CD4-positive, alpha-beta T cell treated with Interferon gamma for 1 hour (primary cell): ENCODE measurements around the gene PRIMA1.
"Not testable (repeated sequence)": the region's sequence is repeated elsewhere in the genome, so short reads cannot be mapped to it uniquely, and the experiment has no call there.

Experiments
- DNase-seq: peaks from one replicate; pipeline ENCODE4 v3.0.0-alpha.2; 2020

The PRIMA1 gene

GRCh38 chr14:93788293-93788542 lies at the start of gene PRIMA1:
Gene PRIMA1, minus strand, starts transcription at chr14:93788485. Its CDS starts 767 bp downstream, at chr14:93787718.
- DNase-seq: no peak

GRCh38 chr14:93834699-93835371 lies 46.5 kb upstream of the PRIMA1 start:
- no peak for DNase-seq

- no peak for DNase-seq
Observed at GRCh38 chr14:93832665-93833064, 44.4 kb upstream of the PRIMA1 start.

- no peak for DNase-seq
Observed at GRCh38 chr14:93832081-93832480, 43.8 kb upstream of the PRIMA1 start.

- no peak for DNase-seq
Observed at GRCh38 chr14:93830753-93831461, 42.6 kb upstream of the PRIMA1 start.

- no peak for DNase-seq
Observed at GRCh38 chr14:93829839-93830481, 41.7 kb upstream of the PRIMA1 start.

- no peak for DNase-seq
Observed at GRCh38 chr14:93825235-93825553, 36.9 kb upstream of the PRIMA1 start.

- no peak for DNase-seq
Observed at GRCh38 chr14:93824518-93825234, 36.4 kb upstream of the PRIMA1 start.

GRCh38 chr14:93824076-93824475 lies 35.8 kb upstream of the PRIMA1 start:
- no peak for DNase-seq

GRCh38 chr14:93821051-93821450 lies 32.8 kb upstream of the PRIMA1 start:
- DNase-seq: no peak

GRCh38 chr14:93818857-93819256 lies 30.6 kb upstream of the PRIMA1 start:
- DNase-seq: no peak

- no peak for DNase-seq
Observed at GRCh38 chr14:93811676-93812075, 23.4 kb upstream of the PRIMA1 start.

GRCh38 chr14:93811020-93811419 lies 22.7 kb upstream of the PRIMA1 start:
- no peak for DNase-seq

- DNase-seq: not testable (repeated sequence)
Observed at GRCh38 chr14:93809491-93810420, 21.5 kb upstream of the PRIMA1 start.

- DNase-seq: no peak
Observed at GRCh38 chr14:93804654-93805053, 16.4 kb upstream of the PRIMA1 start.

- DNase-seq: no peak
Observed at GRCh38 chr14:93803408-93804318, 15.4 kb upstream of the PRIMA1 start.

- no peak for DNase-seq
Observed at GRCh38 chr14:93799989-93800921, 12.0 kb upstream of the PRIMA1 start.

GRCh38 chr14:93799617-93799988 lies 11.3 kb upstream of the PRIMA1 start:
- DNase-seq: no peak

- DNase-seq: no peak
Observed at GRCh38 chr14:93797536-93797935, 9.3 kb upstream of the PRIMA1 start.

- DNase-seq: no peak
Observed at GRCh38 chr14:93797071-93797470, 8.8 kb upstream of the PRIMA1 start.

- DNase-seq: no peak
Observed at GRCh38 chr14:93794756-93795155, 6.5 kb upstream of the PRIMA1 start.
